PC-9 (cell line): Measurements from ENCODE around the gene SLC6A1. TPM values are rescaled to one million over a fixed set of nuclear protein-coding genes. Genes with fewer than 3 reads are reported as not detected.

ENCODE experiments used
- BruUV-seq: library from RNA; stranded (reverse); fragments of 400-500 nt; replicated peaks from 2 replicates; lab custom pipeline; 2021; lab: Mats Ljungman, UMichigan
- CTCF ChIA-PET: fragments of 300-600 bp; sonication (Branson Sonifier 250); formaldehyde crosslinking; loops from one replicate; lab custom pipeline; 2022; ENCODE audit warnings: antibody characterized with exemption; lab: Charles Lee
- POLR2A ChIA-PET: fragments of 300-600 bp; sonication (Branson Sonifier 250); formaldehyde crosslinking; loops from one replicate; lab custom pipeline; 2022; ENCODE audit warnings: antibody characterized with exemption; ENCODE audit not compliant: unreplicated experiment; lab: Charles Lee
- DNase-seq, 2 experiments: peaks; one replicate each; pipeline versions ENCODE4 v3.0.0 to v3.0.0-alpha.2; 2015 to 2022; ENCODE audit warnings: mixed read lengths in 1 of 2
- H2AFZ ChIP-seq: fragments of 200-600 bp; sonication (generic); 2 replicates; pipeline ENCODE4 v1.8.1; 2017; ENCODE audit warnings: antibody characterized with exemption
- H3F3A ChIP-seq: fragments of 200-600 bp; sonication (generic); 2 replicates; pipeline ENCODE4 v1.8.1; 2017; ENCODE audit warnings: antibody characterized with exemption, mild to moderate bottlenecking, low read depth; ENCODE audit not compliant: insufficient read depth
- H3K27ac ChIP-seq: fragments of 200-600 bp; sonication (generic); 2 replicates; pipeline ENCODE4 v1.6.1; 2016; ENCODE audit warnings: mixed run types
- H3K27me3 ChIP-seq: fragments of 200-600 bp; sonication (generic); 2 replicates; pipeline ENCODE4 v1.6.1; 2016; ENCODE audit warnings: low read depth, mixed run types; ENCODE audit not compliant: insufficient read depth
- H3K36me3 ChIP-seq: fragments of 200-600 bp; sonication (generic); 2 replicates; pipeline ENCODE4 v1.6.1; 2016; ENCODE audit warnings: low read depth, mixed run types
- H3K4me1 ChIP-seq: fragments of 200-600 bp; sonication (generic); replicated peaks from 2 replicates; pipeline ENCODE4 v1.6.1; 2016; ENCODE audit warnings: mixed run types; ENCODE audit not compliant: insufficient read depth
- H3K4me2 ChIP-seq: fragments of 200-600 bp; sonication (generic); 2 replicates; pipeline ENCODE4 v1.6.1; 2017; ENCODE audit warnings: mixed run types
- H3K4me3 ChIP-seq: fragments of 200-600 bp; sonication (generic); 2 replicates; pipeline ENCODE4 v1.6.1; 2016; ENCODE audit warnings: mixed run types
- H3K79me2 ChIP-seq: fragments of 200-600 bp; sonication (generic); 2 replicates; pipeline ENCODE4 v1.6.1; 2017; ENCODE audit warnings: low read depth, mixed run types
- H3K9me2 ChIP-seq: fragments of 200-600 bp; sonication (generic); 2 replicates; pipeline ENCODE4 v1.8.1; 2017; ENCODE audit warnings: mild to moderate bottlenecking; ENCODE audit not compliant: insufficient read depth
- H3K9me3 ChIP-seq: fragments of 200-600 bp; sonication (generic); 2 replicates; pipeline ENCODE4 v1.8.1; 2016; ENCODE audit warnings: low read depth; ENCODE audit not compliant: insufficient read depth
- H4K20me1 ChIP-seq: fragments of 200-600 bp; sonication (generic); 2 replicates; pipeline ENCODE4 v1.8.1; 2017; ENCODE audit not compliant: insufficient read depth
- CTCF ChIP-seq: fragments of 200-600 bp; sonication (generic); conservative IDR thresholded peaks from 2 replicates; pipeline ENCODE4 v1.6.1; 2017; ENCODE audit warnings: mixed run types, antibody characterized with exemption, mild to moderate bottlenecking, moderate library complexity
- EZH2 ChIP-seq: fragments of 200-600 bp; sonication (generic); IDR thresholded peaks from 2 replicates; pipeline ENCODE4 v1.8.0; 2017; ENCODE audit warnings: antibody characterized with exemption, low read depth
- intact Hi-C: fragments of 100-400 bp; cut with micrococcal nuclease; formaldehyde crosslinking; loops from one replicate; pipeline ENCODE4 v1.10.0; 2022; ENCODE audit not compliant: unreplicated experiment
- total RNA-seq: library from RNA; stranded (reverse); gene quantifications from 2 replicates; pipeline ENCODE4 v1.2.3, GENCODE V29; 2021

Gene SLC6A1
- total RNA-seq, 1 experiment from 2014 or later = not detected

- Histone ChIP-seq H3F3A (no peaks in the 10 kb centered on the region), H3K4me2 (no peak overlapping the region), H4K20me1 (no peaks in the 10 kb centered on the region), H3K36me3 (no peaks in the 10 kb centered on the region), H3K4me1 (no peaks in the 10 kb centered on the region), H3K27me3 (peaks cover 94% of the 10 kb centered on the region), H2AFZ (no peak overlapping the region), H3K27ac (no peak overlapping the region), H3K9me3 (no peaks in the 10 kb centered on the region), H3K4me3 (no peak overlapping the region), H3K79me2 (no peaks in the 10 kb centered on the region), H3K9me2 (no peaks in the 10 kb centered on the region)
- no TSS peak for BruUV-seq
- intact Hi-C loops = no loop called here
- CTCF ChIA-PET = no interaction called here
- TF ChIP-seq CTCF (no peak), EZH2 (no peak)
- no peak for DNase-seq
- POLR2A ChIA-PET = no interaction called here
Measured at GRCh38 chr3:10952525-10952924, 40.0 kb upstream of the SLC6A1 start.

- Histone ChIP-seq H3F3A (no peaks in the 10 kb centered on the region), H3K4me3 (no peak overlapping the region), H4K20me1 (no peaks in the 10 kb centered on the region), H2AFZ (no peak overlapping the region), H3K79me2 (no peaks in the 10 kb centered on the region), H3K9me3 (no peaks in the 10 kb centered on the region), H3K9me2 (no peaks in the 10 kb centered on the region), H3K4me1 (no peaks in the 10 kb centered on the region), H3K27ac (no peak overlapping the region), H3K36me3 (no peaks in the 10 kb centered on the region), H3K27me3 (peaks cover 95% of the 10 kb centered on the region), H3K4me2 (no peak overlapping the region)
- no TSS peak for BruUV-seq
- intact Hi-C loops = no loop called here
- DNase-seq = no peak
- ChIA-PET CTCF (no interaction called here), POLR2A (no interaction called here)
- no peak for TF ChIP-seq EZH2
- TF ChIP-seq CTCF = no peak
Measured at GRCh38 chr3:10954740-10955139, 37.8 kb upstream of the SLC6A1 start.

GRCh38 chr3:10955711-10956453 is 36.7 kb upstream of the SLC6A1 start:
- no peak; the same call in 1 of the 2 replicates for TF ChIP-seq EZH2
- no peak for TF ChIP-seq CTCF
- Histone ChIP-seq H2AFZ (no peak overlapping the region), H3K9me3 (no peaks in the 10 kb centered on the region), H3K27ac (no peak overlapping the region), H3K4me2 (no peak overlapping the region), H3K27me3 (peaks cover 96% of the 10 kb centered on the region), H3K4me3 (no peak overlapping the region), H3K9me2 (no peaks in the 10 kb centered on the region), H3K36me3 (no peaks in the 10 kb centered on the region), H3F3A (no peaks in the 10 kb centered on the region), H4K20me1 (no peaks in the 10 kb centered on the region), H3K4me1 (no peaks in the 10 kb centered on the region), H3K79me2 (no peaks in the 10 kb centered on the region)
- POLR2A ChIA-PET = no interaction called here
- no peak for DNase-seq
- no TSS peak for BruUV-seq
- intact Hi-C loops = no loop called here
- CTCF ChIA-PET = no interaction called here
